Measurements from ENCODE around the gene KIF1A.

- no peak for TF ChIP-seq RFXAP (CRISPR knock-in tag; IDR thresholded peaks at IDR 0.05; ENCODE audit: borderline replicate concordance)
- no peak for TF ChIP-seq AFF4 (CRISPR knock-in tag; IDR thresholded peaks at IDR 0.05)
- TF ChIP-seq SIN3A (IDR thresholded peaks at IDR 0.05; ENCODE audit: borderline replicate concordance, low read depth, low read length) = no peak
- no peak for TF ChIP-seq ZNF703 (CRISPR knock-in tag; IDR thresholded peaks at IDR 0.05; ENCODE audit: borderline replicate concordance)
- no peak for TF ChIP-seq SAP130 (CRISPR knock-in tag; IDR thresholded peaks at IDR 0.05; ENCODE audit: low read depth)
- TF ChIP-seq RELA (CRISPR knock-in tag; IDR thresholded peaks at IDR 0.05) = no peak
- no peak for TF ChIP-seq ZC3H4 (CRISPR knock-in tag; IDR thresholded peaks at IDR 0.05; ENCODE audit: borderline replicate concordance)
- TF ChIP-seq, protein P1, sequence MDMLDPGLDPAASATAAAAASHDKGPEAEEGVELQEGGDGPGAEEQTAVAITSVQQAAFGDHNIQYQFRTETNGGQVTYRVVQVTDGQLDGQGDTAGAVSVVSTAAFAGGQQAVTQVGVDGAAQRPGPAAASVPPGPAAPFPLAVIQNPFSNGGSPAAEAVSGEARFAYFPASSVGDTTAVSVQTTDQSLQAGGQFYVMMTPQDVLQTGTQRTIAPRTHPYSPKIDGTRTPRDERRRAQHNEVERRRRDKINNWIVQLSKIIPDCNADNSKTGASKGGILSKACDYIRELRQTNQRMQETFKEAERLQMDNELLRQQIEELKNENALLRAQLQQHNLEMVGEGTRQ (IDR thresholded peaks at IDR 0.05; ENCODE audit: low read depth, low read length) = no peak
- TF ChIP-seq, protein P1 (CRISPR knock-in tag; IDR thresholded peaks at IDR 0.05; ENCODE audit: borderline replicate concordance) = no peak
Measured at GRCh38 chr2:240718896-240719490, 101.0 kb downstream of the KIF1A start.
